Ureter (tissue), 1 donor: ENCODE measurements around the gene GPR161. TPM values are rescaled to one million over a fixed set of nuclear protein-coding genes. Genes with fewer than 3 reads are reported as not detected.
A peak's percentile ranks its signal among the peaks of the same experiment; 100 is the strongest.
"Not testable (repeated sequence)": the region's sequence is repeated elsewhere in the genome, so short reads cannot be mapped to it uniquely, and the experiment has no call there.

Experiments used
- DNase-seq: peaks from one replicate; pipeline ENCODE4 v3.0.0-alpha.2; 2020; ENCODE audit warnings: low spot score
- total RNA-seq: library from RNA; stranded (reverse); gene quantifications from one replicate; pipeline ENCODE4 v1.2.4, GENCODE V29; 2023
- donor health status: DM: yes; HTN: yes; CAD: no.

The GPR161 gene
- total RNA-seq, 1 donor from 2014 or later = 7.6 TPM

DNA sequence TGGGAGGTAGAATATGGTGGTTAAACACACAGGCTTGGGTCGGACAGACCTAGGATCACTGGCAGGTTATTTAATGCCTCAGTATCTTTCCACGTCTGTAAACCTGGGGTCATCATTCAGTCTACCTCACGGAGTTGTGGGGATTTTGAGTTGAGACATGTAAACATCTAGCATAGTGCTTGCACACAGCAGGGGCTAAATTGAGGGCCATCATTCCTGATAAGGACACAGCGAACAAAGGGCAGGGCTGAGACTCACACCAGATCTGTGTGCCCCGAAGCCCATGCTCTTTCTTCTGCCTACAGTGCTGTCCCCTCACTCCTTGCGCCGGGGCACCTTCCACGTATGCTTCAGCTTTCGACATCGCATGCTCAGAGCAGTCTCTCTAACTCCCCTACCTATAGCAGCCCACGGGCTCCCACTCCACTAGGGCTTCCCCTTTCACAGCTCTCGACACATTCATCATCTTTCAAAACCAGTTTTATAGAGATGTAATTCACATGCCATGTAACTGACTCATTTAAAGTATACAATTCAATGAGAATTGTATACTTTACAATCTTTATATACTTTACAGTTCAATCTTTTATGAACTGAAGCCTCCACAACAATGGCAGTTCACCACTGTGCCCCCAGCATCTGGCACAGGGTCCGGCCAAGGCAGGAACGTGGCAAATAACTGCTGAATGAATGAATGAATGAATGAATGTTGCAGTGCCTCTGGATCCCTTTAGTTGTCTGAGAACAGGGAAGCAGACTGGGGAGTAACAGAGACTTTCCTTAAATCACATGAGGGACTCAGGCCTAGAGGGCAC is 48.0 kb downstream of the GPR161 start:
- no peak for DNase-seq

- no peak for DNase-seq
These were observed 49.0 kb downstream of the GPR161 start for GRCh38 chr1:168087696-168088095.

GRCh38 chr1:168086438-168086837 is 50.3 kb downstream of the GPR161 start:
- no peak for DNase-seq

GRCh38 chr1:168085401-168085872 is 51.3 kb downstream of the GPR161 start:
- peak; percentile 61 for DNase-seq

GRCh38 chr1:168084396-168085231 is 52.1 kb downstream of the GPR161 start:
- peak; percentile 61 for DNase-seq

GRCh38 chr1:168083456-168084325 is 53.0 kb downstream of the GPR161 start:
- DNase-seq = no peak

DNA sequence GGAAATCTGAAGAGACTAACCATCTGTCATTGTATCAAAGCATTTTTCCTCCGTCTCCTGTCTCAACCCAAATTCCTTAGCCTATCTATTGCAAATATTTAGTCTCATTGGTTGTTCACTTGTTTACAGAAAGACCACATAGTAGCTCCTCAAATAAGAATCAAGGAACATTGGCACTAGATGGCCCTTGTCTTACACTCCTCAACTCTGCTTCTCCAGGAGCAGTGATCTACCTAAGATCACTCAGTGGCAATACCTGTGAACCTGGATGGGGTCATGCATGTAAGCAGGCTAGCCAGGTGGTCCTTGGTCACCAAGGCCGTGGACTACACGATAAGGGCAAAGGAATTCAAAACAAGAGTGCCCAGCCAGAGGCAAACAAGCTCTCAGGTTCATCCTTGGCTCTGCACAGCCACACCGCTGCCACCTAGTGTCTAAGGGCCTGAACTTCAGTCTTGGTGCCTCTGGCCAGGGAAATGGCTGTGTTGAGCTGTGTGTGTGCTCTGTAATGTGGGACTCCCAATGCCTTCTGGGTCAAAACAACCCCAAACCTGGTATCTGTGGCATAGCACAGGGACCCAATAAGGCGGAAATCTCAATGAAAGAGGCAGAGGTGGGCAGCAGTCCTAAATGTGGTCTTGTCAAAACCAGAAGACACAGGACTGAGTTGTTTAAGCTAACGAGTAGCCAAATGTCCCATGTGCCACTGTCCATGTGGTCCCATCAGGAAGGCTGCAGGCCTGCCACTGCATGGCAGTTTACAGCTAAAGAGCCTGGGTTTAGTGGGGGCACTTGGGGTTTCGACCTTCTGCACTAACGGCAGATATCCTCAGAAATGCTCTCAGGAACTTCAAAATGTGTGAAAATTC is 54.5 kb downstream of the GPR161 start:
- DNase-seq = peak; percentile 83

DNA sequence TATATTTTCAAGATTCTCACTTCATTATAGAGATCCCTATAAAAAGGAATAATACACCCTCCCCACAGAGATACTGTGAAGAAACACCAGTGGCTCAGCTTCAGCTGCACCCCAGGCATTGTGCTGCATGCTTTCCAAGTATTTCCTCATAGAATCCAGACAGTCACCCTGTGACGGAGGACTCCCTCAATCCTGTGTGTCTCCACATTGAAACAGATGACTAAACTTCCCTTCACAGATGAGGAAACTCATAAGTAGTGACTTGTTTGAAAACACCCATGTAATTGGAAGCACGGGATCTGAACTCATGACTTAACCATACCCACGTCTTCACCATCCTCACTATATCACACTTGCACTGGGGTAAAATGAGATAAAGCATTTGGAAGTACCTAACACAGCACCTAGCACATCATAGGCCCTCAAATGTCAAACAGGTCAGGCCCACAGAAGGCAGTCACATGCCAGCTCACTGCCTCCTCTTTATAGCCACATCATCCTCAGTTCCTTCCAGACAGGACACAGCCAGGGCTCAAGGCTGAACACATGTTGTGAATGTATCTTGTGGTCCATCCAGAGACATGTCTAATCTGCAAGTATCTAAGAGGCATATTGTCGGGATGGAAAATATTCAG is 55.2 kb downstream of the GPR161 start:
- no peak for DNase-seq

DNA sequence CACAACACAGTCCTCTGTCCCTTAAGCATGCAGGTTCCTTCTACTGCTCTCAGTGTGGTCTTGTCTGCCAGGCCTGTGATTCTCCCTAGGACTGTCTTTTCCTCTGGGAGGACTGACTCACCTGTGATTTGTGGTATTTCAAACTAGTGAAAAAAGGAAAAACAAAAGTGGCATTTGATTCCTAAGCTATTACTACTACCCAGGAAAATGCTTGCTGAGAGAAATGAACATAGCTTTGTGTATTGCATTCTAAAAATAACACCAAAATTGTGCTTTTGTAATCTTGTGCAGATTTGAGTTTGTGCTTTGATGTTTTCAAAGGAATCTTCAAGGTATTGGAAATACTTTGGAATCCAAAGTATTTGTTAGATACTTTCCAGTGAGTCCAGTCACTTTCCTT is 57.0 kb downstream of the GPR161 start:
- no peak for DNase-seq

DNA sequence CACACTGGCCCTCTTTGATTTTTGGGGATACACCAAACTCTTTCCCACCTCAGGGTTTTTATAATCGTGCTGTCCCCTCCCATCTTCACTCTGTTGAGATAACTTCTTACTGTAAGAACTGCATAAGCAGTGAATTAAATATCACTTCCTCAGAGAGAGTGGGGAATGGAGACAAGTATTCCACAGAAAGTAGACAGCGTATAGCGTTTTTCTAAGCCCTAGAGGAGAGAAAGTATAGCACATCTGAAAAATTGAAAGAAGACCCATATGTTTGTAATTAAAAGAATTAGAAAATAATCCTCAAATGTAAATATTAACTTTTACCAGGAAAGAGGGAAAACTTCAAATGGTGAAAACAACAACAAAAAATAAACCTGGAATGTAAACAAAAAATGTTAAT is 67.3 kb downstream of the GPR161 start:
- DNase-seq = no peak

- DNase-seq = no peak
These were observed 71.2 kb downstream of the GPR161 start for GRCh38 chr1:168065506-168065905.

- no peak for DNase-seq
These were observed 72.5 kb downstream of the GPR161 start for GRCh38 chr1:168064216-168064615.

- no peak for DNase-seq
These were observed 78.8 kb downstream of the GPR161 start for GRCh38 chr1:168057921-168058320.

DNA sequence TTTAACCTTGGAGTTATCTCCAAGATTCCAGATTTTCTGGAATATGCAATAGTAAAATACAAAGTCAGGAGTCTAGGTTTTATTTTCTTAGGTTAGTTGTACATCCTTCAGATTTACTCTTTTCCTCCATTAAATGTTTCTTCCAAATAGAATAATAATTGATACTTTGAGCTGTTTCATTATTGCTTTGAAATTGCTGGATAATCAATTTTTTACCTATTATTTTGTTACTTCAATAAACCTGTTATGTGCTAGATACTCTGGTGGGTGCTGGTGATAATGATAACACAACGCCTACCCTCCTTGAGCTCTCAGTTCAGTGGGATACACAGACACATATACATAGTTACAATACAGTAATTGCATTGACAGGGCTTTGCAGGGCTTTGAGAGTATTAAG is 79.4 kb downstream of the GPR161 start:
- no peak for DNase-seq

GRCh38 chr1:168056152-168056551 is 80.6 kb downstream of the GPR161 start:
- DNase-seq = not testable (repeated sequence)

DNA sequence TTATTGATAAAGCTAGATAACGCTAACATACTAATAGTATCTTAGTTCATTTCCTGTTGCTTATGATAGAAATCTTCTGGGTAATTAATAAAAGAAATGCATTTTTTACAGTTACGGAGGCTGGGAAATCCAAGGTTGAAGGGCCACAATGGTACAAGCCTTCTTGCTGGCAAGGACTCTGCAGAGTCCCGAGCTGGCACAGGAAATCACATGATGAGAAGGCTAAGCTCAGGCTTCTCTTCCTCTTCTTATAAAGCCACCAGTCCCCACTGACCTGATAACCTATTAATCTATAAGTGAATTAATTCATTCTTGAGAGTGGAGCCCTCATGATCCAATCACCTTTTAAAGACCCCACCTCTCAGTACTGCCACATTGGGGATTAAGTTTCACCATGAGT is 82.6 kb downstream of the GPR161 start:
- DNase-seq = no peak

- no peak for DNase-seq
These were observed 83.0 kb downstream of the GPR161 start for GRCh38 chr1:168053681-168054080.

GRCh38 chr1:168050880-168051279 is 85.8 kb downstream of the GPR161 start:
- no peak for DNase-seq

- DNase-seq = no peak
These were observed 86.4 kb downstream of the GPR161 start for GRCh38 chr1:168050307-168050706.

DNA sequence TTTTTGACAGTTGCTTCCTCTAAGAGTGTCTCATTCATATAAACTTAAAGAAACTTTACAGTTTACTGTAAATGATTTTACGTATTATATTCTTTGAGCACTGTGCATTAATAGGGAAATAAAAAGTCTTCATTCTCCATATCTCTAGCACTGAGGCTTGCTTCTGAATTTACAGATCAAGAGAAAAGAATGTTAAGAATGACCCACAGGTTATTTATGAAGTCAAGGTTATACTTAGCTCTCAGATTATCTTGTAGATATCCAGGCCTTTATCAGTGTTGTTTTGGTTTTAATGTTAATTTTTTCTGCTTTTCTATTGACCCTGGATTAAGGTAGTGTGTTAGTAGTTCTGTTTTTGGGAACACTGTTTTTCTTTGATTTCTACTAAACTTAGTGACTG is 91.4 kb downstream of the GPR161 start:
- no peak for DNase-seq
